GM19239 (cell line): Measurements from ENCODE around the gene RAD51B.
"Not testable (repeated sequence)": the region's sequence is repeated elsewhere in the genome, so short reads cannot be mapped to it uniquely, and the experiment has no call there.

Experiments
- DNase-seq: peaks from one replicate; pipeline ENCODE4 v3.0.0; 2011; ENCODE audit warnings: low spot score; ENCODE audit not compliant: insufficient read length
- FAIRE-seq: peaks from 2 replicates; lab custom pipeline; 2011; peaks lifted over from hg19 to GRCh38; lab: Jason Lieb, UNC

The RAD51B gene

DNA sequence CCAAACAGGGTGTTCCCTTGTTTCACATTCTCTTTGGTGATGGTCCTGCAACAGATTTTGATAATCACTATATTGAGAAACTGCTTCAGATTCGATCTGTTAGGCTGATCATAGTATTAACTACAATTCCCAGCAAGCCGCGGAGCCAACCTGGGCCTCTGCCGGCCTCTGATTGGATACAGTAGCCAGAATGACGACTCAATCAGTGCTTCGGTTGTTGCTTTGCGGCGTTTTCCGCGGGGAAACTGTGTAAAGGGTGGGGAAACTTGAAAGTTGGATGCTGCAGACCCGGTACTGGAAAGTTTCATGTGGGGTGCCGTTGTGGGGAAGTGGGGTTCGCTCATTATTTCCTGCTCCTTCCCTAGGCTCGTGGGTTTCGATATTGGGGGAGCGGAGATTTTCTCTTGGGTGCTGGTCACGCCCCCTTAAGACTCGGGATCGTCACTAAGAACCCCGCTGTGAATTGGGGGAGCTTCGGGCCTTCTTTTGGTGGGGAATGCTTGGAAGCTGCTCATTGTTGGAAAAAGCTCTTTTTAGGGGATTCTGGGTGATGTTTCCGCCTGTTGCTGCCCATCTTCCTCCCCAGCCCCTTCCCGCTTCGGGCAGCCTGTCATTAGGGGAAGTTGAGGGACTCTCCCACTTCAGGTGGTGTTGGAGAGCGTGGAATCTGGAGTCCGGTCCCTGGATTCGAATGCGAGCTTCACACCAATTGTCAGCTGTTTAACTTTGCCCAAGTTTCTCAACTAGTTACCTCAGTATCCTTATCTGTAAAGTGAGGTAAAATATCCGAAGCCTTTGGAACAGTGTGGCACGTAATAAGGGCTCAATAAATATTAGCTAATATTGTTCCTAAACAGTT lies at the start of gene RAD51B:
Gene RAD51B (plus strand): TSS at position 217 of the 859 bp plus-strand sequence.
- DNase-seq = peak; percentile 53
- FAIRE-seq = peak; percentile 91

DNA sequence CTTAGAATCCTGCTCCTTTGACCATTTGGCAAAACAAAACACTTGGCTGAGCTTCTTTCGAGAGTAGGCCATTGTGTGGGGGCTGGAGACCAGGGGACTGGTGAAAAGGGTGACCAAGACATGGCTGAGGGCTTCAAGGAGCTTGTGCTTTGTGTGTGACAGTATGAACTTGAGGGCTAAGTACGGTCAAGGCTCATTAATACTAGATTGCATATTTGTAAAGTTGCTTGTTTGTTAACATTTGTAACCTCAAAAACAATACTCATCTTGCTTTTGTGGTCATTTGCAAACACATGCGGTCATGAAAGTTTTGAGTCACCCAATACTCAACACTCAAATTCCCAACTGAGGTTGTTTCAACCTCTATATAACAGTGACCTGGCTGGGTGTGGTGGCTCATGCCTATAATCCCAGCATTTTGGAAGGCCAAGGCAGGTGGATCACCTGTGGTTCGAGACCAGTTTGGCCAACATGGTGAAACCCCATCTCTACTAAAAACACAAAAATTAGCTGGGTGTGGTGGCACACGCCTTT lies 45.7 kb upstream of the RAD51B start:
- FAIRE-seq (no peak), DNase-seq (no peak)

DNA sequence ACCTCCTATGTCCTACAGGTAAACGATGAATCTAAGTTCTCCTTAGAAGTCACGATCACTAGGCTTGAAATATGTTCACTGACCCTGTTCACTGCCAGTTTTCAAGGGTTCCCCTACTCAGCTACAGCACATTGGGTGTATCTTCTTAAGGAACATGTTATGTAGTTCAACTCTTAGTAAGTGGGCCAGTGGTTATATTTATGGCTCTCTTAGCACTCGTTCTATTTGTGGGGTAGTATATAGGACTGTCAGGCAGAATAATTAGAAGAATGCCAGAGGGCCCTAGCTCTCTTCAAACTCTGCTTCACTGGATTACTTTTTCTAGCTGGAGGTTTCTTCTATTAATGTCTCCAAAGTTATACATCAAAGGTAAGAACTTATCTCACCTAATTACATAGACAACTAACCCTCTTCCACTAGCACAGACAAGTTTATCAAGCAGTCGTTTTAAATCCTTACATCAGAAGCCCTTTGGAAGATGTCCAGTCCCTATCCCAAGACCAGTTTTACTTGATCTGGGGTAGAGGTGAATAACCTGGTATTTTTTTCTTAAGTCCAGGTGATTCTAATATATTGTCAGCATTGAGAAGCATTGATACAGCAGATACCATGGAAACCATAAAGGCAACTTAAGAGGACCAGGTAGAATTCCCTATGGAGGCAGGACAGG lies 42.8 kb upstream of the RAD51B start:
- DNase-seq (no peak), FAIRE-seq (no peak)

DNA sequence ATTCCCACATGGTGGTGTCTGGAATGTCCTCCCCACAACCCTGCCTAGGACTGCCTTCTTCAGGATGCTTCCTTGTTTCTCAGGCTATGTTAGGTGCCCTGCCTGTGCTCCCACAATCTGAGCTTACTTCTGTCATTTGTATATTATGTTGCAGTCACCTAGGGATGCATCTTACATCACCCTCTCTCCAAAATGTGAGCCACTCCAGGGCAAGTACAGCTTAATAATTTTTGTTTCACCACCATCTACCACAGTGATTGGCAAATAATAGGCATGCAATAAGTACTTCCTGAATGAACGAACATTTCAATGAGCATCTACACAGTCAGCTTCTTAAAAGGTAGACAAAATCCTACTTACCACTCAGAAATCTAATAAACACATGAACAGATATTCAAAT lies 40.8 kb upstream of the RAD51B start:
- FAIRE-seq = no peak
- DNase-seq = no peak

DNA sequence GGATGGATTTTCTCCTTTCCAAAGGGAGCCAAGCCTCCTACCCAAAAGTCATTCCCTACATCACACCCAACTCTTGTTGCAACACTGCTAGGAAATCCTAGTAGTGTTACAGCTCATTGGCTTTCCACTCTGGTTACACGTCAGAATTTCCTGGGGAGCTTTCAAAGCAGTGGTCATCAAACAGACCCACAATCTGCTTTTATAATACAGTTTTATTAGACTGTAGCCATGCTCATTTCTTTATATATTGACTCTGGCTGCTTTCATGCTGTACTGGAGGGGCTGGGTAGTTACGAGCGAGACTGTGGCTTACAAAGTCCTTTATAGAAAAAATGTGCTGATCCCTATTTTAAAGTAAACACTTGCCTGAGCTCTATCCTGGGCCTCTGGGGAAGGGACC lies 37.5 kb upstream of the RAD51B start:
- DNase-seq (no peak), FAIRE-seq (no peak)

DNA sequence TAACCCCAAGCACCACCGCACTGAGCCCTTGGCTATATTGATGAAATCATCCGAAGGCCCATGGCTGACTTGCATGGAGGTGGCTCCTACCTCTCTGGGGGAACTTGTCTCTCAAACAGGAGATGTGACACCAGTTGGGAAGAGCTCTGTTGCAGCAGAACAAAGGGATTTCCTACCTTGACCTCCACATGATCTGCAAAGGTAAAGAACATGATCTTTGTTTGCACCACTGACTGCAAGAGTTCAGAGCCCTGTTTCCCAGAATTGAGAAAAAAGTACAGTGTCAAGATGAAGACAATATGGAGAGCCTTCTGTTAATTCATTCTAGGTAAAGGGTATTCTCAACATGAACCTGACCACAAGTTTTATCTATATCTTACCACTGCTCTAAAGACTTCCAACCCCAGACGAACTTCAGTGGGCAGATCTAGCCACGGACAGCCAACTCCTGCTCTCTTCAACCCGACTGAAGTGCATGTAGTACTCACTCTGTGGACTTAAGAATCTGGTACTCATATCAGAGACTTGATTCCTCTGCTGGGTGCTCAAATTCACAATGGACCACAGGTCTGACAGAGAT lies 35.2 kb upstream of the RAD51B start:
- FAIRE-seq (no peak), DNase-seq (no peak)

DNA sequence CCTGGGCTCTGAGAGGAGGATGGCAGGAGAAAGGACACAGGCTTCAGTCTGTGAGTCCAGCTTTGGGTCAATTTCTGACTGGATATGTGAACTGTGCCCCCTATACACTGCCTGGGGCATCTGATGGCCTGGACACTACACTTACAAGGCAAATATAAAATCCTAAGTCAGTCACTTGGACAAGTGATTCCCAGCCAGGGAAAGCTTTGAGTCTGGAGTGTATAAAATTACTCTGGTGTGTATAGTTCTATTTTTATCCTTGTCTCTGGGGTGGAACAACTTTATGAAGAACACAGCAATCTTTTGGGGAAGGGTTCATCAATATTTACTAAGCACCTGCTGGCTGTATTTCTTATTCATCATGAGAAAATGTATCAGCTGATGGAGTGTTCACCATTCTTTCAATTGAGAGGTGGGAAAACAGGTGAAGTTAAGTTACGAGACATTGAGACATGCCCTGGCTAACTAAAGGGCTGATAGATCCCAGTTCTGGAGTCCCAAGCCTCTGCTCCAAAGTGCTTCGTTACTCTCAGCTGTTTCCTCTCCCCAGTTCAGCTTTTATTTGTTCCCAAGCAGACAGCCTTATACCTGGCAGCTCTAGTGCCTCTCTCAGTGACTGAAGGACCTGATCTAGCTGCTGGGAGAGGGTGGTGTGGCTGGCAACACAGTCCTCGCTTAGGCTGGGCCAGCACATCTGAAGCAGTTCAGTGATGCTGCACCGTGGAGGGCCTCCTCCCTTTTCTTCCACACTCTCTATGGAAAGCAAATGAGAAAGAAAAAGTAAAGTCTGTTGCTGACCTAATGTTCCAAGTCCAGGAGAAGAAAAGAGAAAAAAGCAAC lies 34.1 kb upstream of the RAD51B start:
- no peak for FAIRE-seq
- DNase-seq = no peak

DNA sequence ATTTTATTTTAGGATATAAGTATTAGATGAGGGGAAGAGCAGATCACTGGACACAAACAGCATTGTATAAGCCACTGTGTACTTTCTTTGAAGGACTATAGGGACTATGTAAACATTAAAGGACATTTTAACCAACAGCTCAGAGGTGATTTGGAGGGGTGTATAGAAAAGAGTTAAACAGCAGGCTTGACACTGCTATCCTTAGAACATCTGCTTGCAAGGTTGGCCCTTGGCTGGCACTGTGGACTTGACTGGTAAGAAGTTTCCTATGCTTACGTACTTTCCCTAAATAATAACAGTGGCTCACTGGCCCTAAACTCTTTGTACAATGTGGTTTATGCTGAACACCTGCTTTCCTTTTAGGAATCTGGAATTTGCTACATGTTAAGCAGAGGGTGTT lies 31.9 kb upstream of the RAD51B start:
- DNase-seq (no peak), FAIRE-seq (no peak)

DNA sequence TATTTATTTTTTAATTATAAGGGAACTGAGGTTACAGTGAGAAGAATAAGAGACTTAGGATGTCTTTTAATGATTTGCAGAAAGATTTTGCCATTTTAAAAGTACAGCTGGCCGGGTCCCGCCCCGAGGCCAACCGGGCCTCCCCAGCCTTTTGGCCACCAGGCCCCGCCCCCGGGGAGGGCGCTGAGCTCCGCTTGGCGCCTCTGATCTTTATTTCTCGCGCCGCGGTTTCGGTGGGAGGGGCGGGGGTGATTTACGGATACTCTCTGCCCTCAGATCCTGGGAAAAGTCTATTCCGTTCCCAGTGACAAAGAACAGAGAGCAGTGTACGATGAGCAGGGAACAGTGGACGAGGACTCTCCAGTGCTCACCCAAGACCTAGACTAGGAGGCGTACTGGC lies 20.8 kb upstream of the RAD51B start:
- FAIRE-seq (no peak), DNase-seq (no peak)

DNA sequence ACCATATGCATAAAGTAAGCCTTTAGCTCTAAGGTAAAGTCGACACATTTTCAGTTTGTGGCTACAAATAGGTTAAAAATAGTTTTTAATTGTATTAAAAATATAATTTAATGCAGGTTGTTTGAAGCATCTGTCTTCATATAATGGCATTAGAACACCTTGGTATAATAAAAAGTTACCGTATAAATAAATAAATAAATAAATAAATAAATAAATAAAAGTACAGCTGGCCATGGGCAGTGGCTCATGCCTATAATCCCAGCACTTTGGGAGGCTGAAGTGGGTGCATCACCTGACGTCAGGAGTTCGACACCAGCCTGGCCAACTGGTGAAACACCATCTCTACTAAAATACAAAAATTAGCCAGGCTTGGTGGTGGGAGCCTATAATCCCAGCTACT lies 18.8 kb upstream of the RAD51B start:
- DNase-seq = no peak
- FAIRE-seq = no peak

DNA sequence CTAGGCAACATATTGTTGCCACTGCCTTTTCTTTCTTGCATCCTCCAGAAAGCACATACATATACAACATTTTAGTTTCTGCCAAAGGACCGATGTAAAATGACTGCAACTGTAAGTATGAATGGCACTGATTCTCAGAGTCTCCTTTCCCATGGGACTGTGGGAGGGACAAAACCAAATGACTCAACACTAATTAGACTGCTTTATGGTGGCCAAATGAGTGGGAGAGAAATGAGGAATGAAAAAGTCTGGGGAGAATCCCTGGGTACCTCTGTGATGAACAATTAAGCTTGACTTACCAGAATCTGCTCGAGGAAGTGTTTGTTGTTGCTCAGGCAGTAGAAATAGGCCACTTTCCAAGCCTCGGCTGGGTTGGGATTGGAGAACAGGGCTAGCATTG lies 13.3 kb upstream of the RAD51B start:
- FAIRE-seq = no peak
- no peak for DNase-seq

DNA sequence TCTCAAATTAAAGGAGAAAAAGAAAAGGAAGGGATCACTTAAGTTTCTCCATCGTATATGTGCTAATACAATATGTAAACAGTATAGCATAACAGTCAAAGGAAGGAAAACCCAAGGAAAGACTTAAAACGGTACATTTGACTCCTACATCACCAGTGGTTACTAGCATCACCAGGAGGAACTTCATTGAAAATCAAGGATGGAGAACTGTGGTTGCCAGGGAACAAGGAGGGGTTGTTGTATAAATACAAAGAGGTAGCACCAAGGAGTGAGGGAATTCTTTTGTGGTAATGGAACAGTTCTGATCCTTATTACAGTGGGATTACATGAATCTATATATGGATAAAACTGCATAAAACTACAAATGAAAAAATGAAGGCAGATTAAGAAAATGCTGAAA lies 4.8 kb upstream of the RAD51B start:
- DNase-seq = no peak
- no peak for FAIRE-seq

DNA sequence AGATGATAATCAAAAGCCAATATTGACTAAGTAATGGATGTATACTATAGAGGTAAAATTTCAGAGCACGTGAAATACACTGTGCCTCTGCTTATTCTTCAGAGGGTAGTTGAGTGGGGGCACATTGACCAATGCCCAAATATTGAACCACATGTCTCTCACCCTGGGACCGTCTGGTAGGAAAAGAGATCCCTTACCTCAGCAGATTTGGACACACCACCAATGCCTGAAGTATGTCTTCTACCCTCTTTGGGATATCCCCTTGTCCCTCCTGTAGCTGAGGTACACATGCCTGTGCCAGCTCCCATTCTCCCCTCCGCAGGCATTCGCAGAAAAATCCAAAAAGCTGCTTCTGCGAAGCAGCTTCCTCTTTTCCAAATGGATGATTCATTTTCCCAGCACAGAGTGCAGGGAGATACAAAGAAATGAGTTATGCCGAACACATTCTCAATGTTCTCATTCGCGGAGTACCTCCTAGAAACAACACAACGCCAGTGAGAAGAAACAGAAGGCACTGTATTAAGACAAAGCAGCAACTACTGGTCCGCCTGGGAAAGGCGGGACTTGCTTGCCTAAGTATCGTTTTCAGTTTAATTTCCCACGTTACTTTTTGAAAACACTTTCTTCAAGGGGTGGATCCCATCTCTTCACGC lies 3.9 kb upstream of the RAD51B start:
- DNase-seq (no peak), FAIRE-seq (no peak)

DNA sequence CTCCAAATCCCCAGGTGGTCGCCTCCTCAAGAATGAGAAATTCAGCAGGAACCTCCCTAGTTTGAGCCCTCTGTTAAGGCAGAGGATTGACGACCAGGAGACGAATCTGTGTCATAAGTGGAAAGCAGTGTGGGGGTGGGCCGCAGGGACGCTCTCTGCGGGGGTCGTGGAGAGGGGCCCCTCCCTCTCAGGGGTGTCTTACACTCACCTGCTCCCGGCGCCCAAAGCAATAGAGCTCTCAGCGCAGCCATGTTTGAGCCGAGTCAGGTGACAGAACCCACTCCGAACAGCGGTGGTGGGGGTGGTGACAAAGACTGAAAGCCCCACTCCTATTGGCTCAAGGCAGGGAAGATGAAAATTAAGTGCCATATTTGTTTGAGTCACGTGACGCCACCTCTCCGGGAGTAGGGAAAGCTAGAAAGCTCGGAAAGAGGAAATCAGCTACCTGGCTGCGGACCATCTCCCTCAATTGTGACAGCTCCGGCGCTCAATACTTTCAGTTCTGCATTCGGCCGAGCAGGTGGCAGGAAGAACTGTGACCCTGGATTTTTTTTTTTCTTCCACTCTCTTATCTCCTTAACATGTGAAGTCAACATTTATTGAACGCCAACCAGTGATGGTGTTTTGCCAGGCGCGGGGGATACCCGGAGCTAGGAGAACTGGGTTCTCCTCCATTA lies 3.1 kb upstream of the RAD51B start, which contains the start of gene ZFYVE26:
Gene ZFYVE26 (minus strand): TSS at position 265 of the 677 bp plus-strand sequence. CDS start 627 bp downstream, outside the sequence.
- FAIRE-seq (peak; percentile 99), DNase-seq (peak; percentile 58)

DNA sequence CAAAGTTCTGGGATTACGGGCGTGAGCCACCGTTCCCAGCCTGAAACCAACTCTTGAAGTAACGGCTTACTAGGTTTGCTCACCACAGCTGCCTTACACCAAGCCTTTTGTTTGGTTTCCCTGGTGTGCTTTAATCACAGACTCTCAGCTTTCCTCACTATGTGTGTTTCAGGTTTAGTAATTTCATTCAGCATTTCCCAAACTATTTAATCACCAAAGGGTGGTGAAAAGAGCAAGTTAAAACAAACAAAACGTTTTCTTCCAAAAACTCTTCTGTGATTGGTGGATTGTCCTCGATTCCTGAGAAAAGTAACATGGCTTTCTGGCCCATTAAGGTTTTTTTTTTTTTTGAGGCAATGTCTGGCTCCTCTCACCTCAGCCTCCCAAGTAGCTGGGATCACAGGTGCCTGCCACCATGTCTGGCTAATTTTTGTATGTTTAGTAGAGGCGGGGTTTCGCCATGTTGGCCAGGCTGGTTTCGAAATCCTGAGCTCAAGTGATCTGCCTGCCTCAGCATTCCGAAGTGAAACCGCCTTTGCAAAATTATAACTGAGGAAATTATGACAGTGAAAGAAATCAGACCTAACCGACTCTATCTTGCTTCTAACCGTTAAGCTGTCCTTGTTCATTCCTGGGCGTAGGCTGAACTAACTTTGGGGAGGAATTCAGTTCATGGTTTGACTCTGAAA lies 1.7 kb upstream of the RAD51B start:
- FAIRE-seq = no peak
- no peak for DNase-seq

DNA sequence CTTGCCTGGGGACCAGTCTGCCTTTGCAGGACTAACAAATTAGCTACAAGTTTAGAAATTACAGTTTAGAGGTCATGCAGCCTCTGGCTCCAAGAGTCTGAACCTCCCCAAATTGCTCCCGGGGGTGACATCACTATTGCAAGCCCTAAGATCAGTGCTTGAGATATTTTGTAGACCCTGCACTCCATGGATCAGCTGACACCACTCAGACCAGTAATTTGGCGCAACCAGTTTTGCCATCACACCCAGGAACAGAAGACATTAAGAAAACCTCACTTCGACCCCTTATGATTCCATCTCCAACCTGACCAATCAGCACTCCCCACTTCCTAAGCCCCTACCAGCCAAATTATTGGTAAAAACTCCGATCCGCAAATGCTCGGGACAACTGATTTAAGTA lies 1.1 kb upstream of the RAD51B start:
- DNase-seq, FAIRE-seq: not testable (repeated sequence)

DNA sequence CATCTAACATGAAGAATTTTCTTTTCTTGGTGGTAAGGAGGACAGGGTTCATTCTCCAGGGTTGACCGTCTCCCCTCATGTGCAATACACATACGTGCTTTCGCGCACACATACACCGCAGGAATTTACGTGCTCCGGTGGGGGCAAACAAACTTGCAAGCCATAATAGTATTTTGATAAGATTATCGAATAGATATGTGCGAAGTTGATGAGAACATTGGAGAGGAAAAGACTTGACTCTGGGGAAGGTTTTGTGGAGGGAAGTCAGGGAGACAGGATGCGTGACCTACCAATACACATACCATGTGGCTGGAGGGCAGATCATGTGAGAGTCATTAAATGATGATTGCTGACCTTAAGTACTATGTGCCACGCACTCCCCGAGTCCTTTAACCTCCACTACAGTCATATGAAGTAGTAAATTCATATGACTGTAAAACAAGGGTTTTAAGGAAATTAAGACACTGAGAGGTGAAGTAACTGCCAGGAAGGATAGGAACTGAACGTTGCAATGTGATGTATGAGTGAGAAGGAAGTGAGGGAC lies 921 bp downstream of the RAD51B start:
- peak; percentile 31 for FAIRE-seq
- no peak for DNase-seq

DNA sequence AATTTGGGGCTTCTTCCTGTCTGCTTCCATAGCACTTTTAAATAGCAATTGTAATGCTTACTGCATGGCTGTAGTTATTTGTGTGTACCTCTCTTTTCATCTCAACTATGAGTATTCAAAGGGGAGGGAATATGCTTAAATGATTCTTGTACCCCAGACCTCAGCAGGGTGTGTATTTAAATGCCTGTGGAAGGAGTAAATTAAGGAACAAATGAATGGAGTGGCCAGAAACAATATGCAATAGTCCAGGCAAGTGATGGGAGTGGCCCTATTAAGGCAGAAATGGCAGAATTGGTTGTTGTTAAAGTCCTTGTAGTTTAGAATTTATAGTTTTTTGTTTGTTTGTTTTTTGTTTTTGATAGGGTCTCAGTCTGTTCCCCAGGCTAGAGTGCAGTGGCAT lies 1.5 kb downstream of the RAD51B start:
- FAIRE-seq (no peak), DNase-seq (no peak)
